Fibroblast of skin of right quadriceps (primary cell): Measurements from ENCODE around the gene ATG5.

ENCODE experiments used
- DNase-seq: peaks from one replicate; pipeline ENCODE4 v3.0.0-alpha.2; 2013

The ATG5 gene

GRCh38 chr6:106325336-106326178 lies at the start of gene ATG5:
Gene ATG5, minus strand, starts transcription at chr6:106325760. Its CDS starts 9,552 bp downstream, at chr6:106316208.
- peak; percentile 99 for DNase-seq

DNA sequence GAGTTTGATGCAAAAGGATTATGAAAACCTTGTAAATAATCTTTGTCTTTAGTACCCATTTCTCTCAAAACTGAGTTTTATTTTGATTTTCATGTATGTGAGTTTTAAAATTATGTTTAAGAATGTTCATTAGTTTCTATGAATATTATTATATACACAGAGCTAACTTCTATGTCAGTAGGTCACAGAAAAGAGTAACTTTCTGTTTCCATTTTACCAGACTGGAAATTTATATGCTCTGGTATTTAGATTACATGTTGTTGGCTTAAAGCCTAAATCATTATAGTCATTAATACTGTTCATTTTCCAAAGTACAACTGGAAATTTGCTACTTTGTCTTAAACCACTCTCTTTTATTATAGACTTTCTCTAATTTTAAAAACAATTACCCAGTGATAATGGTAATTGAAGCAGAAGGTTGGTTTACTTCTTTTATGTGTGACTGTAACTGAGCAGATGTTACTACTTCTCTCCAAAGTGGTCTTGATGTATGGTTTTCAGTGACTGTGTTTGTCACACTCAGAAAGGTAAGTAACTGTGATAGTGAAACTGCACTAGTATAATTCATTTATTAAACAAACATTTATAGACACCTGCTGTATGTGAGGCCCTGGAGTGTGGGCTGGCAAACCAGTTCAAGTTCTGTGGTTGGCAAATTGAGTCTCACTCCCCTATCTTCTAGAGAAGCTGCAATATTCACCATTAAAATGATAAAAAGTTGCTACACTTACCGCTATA lies 48.1 kb upstream of the ATG5 start:
- DNase-seq: no peak

DNA sequence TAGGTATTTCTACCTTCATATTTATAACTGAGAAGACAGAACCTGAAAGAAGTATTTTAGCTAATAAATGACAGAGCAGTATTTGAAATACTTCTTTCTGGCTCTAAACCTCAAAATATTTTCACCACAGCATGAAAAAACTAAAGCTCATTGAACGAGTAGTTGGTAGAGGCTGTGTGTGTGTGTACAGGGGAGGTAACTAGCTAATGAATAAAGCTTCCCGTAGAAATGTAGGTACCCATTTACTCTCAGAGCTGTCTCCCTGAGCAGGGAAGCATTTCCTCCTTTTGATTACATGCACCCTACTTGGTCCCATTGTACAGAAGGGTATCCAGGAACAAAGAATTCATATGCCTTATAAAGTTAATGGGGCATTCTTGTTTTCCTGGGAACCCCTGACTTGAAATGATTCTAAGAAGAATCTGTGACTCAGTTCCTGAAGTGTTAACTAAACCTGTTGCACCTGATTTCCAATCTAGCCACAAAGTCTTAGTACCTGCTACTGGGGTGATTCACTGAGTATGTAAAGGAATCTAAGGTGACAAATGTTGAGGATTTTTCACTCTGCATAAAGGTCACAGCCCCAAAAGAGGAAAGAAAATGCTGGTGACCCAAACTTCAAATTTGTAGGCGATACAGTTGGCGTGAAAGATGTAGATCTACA lies 47.4 kb upstream of the ATG5 start:
- DNase-seq: no peak

GRCh38 chr6:106370639-106371038 lies 45.1 kb upstream of the ATG5 start:
- DNase-seq: no peak

GRCh38 chr6:106369739-106370138 lies 44.2 kb upstream of the ATG5 start:
- no peak for DNase-seq

DNA sequence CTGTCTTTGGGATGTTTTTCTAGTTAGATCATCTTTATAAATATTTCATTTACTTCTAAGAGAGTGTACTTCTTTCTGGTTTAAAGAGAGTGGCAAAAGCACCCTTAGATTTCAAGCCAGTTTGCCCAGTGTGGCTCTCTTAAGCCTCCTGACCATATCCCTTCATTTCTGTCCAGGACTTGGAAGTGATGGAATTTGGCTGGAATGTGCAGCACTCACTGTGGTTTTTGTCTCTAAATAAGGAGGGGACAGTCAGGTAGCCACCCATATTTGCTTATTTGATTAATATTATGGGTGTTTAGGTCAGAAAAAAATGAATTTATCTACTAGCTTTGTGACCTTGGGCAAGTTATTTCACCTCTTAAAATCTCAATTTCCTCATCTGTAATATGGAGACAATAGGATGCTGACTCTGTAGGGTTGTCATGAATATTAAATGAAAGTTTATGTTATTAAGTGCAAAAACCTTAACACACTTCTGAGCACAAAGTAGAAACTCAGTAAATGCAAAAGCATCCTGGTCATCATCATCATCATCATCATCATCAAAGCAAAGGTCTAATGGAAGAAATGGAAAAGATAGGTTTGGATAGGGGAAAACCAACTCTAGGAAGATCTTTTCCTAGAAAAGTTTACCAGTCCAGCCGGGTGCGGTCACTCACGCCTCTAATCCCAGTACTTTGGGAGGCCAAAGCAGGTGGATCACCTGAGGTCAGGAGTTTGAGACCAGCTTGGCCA lies 38.0 kb upstream of the ATG5 start:
- DNase-seq: no peak

DNA sequence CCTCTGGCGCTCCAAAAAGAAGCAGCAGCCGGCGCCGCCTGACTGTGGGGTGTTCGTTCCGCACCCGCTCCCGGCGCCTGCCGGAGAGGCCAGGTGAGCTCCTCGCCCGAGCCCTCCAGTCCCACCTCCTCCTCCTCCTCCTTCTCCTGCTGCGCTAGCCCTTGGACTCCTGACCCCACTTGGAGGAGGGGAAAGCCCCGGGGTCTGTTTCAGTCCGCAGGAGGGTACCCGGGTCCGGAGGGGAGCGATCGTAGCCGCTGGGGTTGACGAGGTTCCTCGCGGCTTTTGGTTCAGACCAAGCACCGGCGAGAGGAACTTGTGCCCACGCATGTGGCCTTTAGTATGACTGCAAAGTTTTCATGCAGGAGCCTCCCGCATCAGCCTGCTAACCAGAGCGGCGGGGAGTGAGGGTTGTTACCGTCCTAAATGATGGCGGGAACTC lies 35.5 kb upstream of the ATG5 start:
- DNase-seq: no peak

- peak; percentile 19 for DNase-seq
Observed at GRCh38 chr6:106360410-106360988, 34.9 kb upstream of the ATG5 start, which contains the start of gene CRYBG1. Gene CRYBG1, plus strand, starts transcription at chr6:106360717. Its CDS starts 192 bp downstream, at chr6:106360909.

DNA sequence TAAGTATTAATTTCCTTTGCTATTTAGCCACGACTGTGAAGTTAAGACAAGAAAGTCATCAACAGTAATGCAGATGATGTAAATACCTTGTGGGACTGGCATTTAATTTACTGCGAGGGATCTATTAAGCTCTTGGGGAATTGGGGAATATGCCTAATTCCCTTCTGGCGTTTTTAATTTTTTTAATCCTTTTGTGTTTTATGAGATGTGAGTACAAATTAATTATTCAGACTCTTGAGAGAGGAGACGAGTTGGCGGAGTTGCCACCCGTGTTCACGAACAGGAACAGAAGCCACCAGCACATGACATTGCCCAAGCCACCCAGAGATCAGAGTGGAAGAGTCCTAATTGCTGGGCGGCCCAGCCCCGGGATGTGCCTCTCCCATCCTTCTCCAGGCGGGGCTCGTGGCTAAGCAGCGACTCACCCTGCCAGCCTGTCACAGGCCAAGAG lies 34.4 kb upstream of the ATG5 start:
- DNase-seq: no peak

GRCh38 chr6:106356378-106356777 lies 30.8 kb upstream of the ATG5 start:
- peak; percentile 3 for DNase-seq

- DNase-seq: no peak
Observed at GRCh38 chr6:106347219-106347618, 21.7 kb upstream of the ATG5 start.

- DNase-seq: peak; percentile 71
Observed at GRCh38 chr6:106339334-106340029, 13.9 kb upstream of the ATG5 start.

GRCh38 chr6:106334646-106335448 lies 9.3 kb upstream of the ATG5 start:
- DNase-seq: peak; percentile 45

DNA sequence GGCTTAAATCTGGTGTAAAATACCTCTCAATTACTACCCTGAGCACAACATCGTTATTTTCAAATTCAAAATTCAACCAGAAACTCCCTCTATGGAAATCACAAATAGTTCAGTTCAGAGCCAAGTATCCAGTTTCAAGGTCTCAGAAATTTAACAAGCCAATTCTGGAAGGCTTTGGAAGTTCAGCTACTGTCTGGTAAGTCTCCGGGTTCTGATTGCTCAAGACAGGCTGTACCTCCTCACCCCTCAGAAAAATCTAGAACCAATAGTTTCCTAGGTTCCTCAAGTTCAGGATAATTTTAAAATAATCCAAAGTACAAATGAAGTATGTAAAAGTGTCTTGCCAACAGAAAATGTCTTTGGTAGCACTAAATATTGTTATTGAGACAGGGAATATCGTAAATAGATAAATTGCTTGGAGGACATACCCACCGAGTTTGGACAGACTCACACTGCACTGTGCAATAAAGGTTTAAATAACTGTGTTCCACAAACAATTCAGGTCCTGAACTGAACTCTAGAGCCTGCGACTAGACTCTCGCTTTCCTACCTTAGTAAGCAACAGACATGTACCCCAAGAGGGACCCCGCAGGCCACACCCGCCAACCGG lies 729 bp downstream of the ATG5 start:
- no peak for DNase-seq

DNA sequence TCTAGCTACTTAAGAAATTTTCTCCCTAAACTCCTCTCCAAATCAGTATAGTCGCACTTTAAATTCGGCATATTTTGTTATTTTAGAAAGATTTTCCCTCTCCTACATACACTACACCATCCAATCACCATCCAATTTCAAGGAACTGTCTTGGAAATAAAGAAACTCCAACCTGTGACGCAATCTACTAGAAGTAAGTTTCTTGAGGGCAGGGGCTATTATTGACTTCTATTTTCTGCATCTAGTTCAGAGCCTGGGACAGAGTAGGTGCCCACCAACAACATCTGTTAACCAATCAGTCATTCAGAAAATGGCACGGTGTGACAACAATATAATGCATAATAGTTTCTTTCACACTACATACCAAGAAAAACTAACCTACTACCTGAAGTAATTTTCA lies 3.6 kb downstream of the ATG5 start:
- no peak for DNase-seq

DNA sequence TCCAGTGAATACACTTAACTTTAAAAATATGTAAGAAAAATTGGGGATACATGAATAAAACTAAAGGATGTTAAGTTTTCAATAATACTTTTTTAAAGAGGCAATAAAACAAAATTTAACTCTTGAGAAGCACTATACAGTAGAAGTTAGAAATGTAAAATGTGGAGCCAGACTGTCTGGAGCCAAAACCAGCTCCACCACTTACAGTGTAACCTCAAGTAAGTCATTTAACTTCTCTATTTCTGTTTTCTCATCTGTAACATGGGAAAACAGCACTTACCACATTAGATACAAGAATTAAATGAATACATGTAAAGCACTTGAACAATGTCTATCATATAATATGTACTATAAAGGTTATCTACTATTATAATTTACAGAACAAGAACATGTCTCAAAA lies 6.7 kb downstream of the ATG5 start:
- no peak for DNase-seq

- DNase-seq: no peak
Observed at GRCh38 chr6:106318061-106318460, 7.5 kb downstream of the ATG5 start.

GRCh38 chr6:106316375-106316766 lies 9.2 kb downstream of the ATG5 start:
- no peak for DNase-seq

GRCh38 chr6:106315765-106316374 lies 9.7 kb downstream of the ATG5 start:
- DNase-seq: no peak
